ENCODE data around the gene XIRP2. TPM values are rescaled to one million over a fixed set of nuclear protein-coding genes. Genes with fewer than 3 reads are reported as not detected.

XIRP2 gene
- total RNA-seq, 4 donors from 2014 or later = 266 to 3,644 (median 977) TPM

DNA sequence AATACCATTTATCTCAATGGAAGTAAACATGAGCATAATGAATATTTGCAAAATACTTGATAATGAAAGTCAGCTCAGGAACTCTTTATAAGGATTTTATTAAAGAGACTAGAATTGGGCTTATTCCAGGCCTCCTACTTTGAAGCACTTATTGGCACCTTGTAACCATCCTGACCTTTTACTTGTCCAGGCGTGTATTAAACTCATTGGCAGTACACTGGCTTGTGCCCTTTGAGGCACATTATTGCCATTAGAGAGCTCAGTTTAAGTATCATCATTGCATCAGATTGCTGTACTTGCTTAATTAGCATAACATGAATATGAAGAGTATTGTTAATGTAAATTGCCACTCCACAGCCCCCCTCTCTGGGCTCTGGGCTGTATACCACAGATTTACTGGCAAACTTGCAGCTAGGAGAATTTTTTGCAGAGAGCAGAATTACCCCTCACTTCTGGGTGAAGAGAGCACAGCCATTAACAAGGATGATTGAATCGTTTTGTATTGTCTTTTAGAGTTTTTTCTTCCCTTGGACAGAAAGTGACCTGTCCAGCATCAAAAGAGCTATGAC is 72.5 kb downstream of the XIRP2 start:
- ATAC-seq (no peak), DNase-seq (no peak)
- Histone ChIP-seq H3K27me3 (no peaks in the 10 kb centered on the region), H3K36me3 (no peaks in the 10 kb centered on the region), H3K4me3 (no peak overlapping the region), H3K4me1 (peaks cover 15 to 17% of the 10 kb centered on the region in 2 donors), H3K9me3 (no peaks in the 10 kb centered on the region), H3K27ac (no peak overlapping the region)
- no peak for TF ChIP-seq CTCF (IDR thresholded peaks at IDR 0.05 in 4 of 5, conservative IDR thresholded peaks at IDR 0.05 in 1 of 5)
- no peak for TF ChIP-seq POLR2A (IDR thresholded peaks at IDR 0.05)
- intact Hi-C loops (cut with DNase I; ENCODE audit: low total_unique reads) = no loop called here
- in situ Hi-C loops (cut with MboI; ENCODE audit: low sequenced_read_pairs in 4 of 4) = no loop called here

DNA sequence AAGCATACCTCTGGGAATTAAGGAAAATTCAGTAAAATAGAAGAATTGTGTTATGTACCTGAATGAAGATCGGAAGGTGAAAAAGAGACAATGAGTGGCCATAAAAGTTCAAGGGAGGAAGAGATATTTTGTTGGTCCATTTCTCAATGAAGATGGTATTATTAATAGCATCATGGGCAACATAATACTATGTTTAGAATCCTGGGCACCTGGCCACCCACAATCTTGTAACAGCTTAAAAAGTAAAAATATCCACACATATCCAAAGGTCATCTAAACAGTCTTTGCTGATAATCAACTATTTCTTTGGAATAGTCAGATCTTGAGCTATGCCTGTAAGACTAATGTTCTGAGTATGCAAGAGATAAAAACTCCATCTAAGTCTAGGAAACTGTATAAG is 73.7 kb downstream of the XIRP2 start:
- H3K27ac ChIP-seq = no peak overlapping the region
- ATAC-seq = peak in 1 of 2 donors; percentile 44
- no peak for DNase-seq
- no peaks in the 10 kb centered on the region for H3K9me3 ChIP-seq
- intact Hi-C loops (cut with DNase I; ENCODE audit: low total_unique reads) = no loop called here
- TF ChIP-seq CTCF (IDR thresholded peaks at IDR 0.05 in 4 of 5, conservative IDR thresholded peaks at IDR 0.05 in 1 of 5) (no peak), POLR2A (IDR thresholded peaks at IDR 0.05) (no peak)
- in situ Hi-C loops (cut with MboI; ENCODE audit: low sequenced_read_pairs in 4 of 4) = no loop called here
- no peak overlapping the region for H3K4me3 ChIP-seq
- H3K27me3 ChIP-seq = no peaks in the 10 kb centered on the region
- peaks cover 15 to 17% of the 10 kb centered on the region in 2 donors for H3K4me1 ChIP-seq
- H3K36me3 ChIP-seq = no peaks in the 10 kb centered on the region

DNA sequence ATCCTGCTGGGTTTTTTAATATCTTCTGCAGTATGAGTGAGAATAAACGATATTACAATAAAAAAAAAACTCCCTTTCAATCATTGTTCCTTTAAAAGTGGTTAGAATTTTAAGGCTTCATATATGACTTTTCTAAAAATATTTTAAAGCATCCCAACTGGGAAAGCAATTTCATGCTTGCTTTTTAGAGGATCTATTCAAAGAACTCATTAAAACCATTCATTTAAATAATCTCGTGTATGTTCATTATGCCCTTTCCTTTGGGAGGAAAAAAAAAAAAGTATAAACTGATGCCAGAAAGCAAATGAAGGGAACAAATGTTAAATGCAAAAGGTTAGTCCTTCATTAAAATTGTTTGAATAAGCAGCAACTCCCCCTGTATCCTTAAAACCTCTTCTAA is 81.2 kb downstream of the XIRP2 start:
- ATAC-seq (no peak), DNase-seq (no peak)
- no peaks in the 10 kb centered on the region for H3K9me3 ChIP-seq
- in situ Hi-C loops (cut with MboI; ENCODE audit: low sequenced_read_pairs in 4 of 4) = no loop called here
- H3K4me3 ChIP-seq = no peak overlapping the region
- TF ChIP-seq CTCF (IDR thresholded peaks at IDR 0.05 in 4 of 5, conservative IDR thresholded peaks at IDR 0.05 in 1 of 5) = no peak
- no peak for TF ChIP-seq POLR2A (IDR thresholded peaks at IDR 0.05)
- intact Hi-C loops (cut with DNase I; ENCODE audit: low total_unique reads) = no loop called here
- no peaks in the 10 kb centered on the region for H3K36me3 ChIP-seq
- no peaks in the 10 kb centered on the region for H3K4me1 ChIP-seq
- H3K27ac ChIP-seq = no peak overlapping the region
- H3K27me3 ChIP-seq = no peaks in the 10 kb centered on the region

GRCh38 chr2:166972002-166972401 is 83.7 kb downstream of the XIRP2 start:
- ATAC-seq = no peak
- TF ChIP-seq POLR2A (IDR thresholded peaks at IDR 0.05) (no peak), CTCF (IDR thresholded peaks at IDR 0.05 in 4 of 5, conservative IDR thresholded peaks at IDR 0.05 in 1 of 5) (no peak)

DNA sequence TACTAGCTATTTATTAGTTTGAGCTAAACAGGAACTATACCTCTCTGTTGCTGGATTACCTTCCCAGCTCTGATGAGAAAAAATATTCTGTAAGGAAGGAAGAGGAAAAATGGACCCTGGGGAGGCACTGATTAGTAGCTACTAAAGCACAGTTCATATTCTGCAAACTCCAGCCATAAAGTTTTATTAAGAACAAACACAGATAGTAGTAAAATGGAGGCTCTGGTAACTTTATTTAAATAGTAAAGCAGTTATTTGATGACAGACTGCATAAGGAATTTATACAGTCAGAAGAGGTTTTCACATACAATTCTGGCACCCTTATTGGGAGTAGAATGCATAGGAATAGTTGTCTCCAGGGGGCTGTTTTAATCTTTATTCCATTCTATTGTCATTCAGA is 84.1 kb downstream of the XIRP2 start:
- Histone ChIP-seq H3K9me3 (no peaks in the 10 kb centered on the region), H3K27ac (no peak overlapping the region), H3K36me3 (no peaks in the 10 kb centered on the region), H3K27me3 (no peaks in the 10 kb centered on the region), H3K4me3 (no peak overlapping the region), H3K4me1 (no peaks in the 10 kb centered on the region)
- ATAC-seq (no peak), DNase-seq (no peak)
- intact Hi-C loops (cut with DNase I; ENCODE audit: low total_unique reads) (no loop called here), in situ Hi-C loops (cut with MboI; ENCODE audit: low sequenced_read_pairs in 4 of 4) (no loop called here)
- TF ChIP-seq CTCF (IDR thresholded peaks at IDR 0.05 in 4 of 5, conservative IDR thresholded peaks at IDR 0.05 in 1 of 5) (no peak), POLR2A (IDR thresholded peaks at IDR 0.05) (no peak)

More at GRCh38 chr2:166972002-166972401, 83.7 kb downstream of the XIRP2 start:
- no peaks in the 10 kb centered on the region for H3K9me3 ChIP-seq
- no peak for DNase-seq
- H3K4me1 ChIP-seq = no peaks in the 10 kb centered on the region
- H3K4me3 ChIP-seq = no peak overlapping the region
- no peaks in the 10 kb centered on the region for H3K36me3 ChIP-seq
- no peaks in the 10 kb centered on the region for H3K27me3 ChIP-seq
- intact Hi-C loops (cut with DNase I; ENCODE audit: low total_unique reads) (no loop called here), in situ Hi-C loops (cut with MboI; ENCODE audit: low sequenced_read_pairs in 4 of 4) (no loop called here)
- no peak overlapping the region for H3K27ac ChIP-seq
